Measurements from ENCODE around the gene GRM4.

The GRM4 gene

DNA sequence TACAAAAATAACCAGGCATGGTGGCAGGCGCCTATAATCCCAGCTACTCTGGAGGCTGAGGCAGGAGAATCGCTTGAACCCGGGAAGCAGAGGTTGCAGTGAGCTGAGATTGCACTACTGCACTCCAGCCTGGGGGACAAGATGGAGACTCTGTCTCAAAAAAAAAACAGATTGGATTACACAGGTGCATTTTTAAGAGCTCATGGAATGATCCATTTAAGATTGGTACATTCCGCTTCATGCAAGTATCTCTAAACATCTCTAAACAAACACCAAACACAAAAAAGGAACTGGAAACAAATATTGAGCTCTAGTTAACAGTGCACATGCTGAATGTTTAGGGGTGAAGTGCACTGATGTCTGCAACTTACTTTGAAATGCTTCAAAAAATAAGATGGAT is 154.3 kb downstream of the GRM4 start:
- DNase-seq, result no peak

DNA sequence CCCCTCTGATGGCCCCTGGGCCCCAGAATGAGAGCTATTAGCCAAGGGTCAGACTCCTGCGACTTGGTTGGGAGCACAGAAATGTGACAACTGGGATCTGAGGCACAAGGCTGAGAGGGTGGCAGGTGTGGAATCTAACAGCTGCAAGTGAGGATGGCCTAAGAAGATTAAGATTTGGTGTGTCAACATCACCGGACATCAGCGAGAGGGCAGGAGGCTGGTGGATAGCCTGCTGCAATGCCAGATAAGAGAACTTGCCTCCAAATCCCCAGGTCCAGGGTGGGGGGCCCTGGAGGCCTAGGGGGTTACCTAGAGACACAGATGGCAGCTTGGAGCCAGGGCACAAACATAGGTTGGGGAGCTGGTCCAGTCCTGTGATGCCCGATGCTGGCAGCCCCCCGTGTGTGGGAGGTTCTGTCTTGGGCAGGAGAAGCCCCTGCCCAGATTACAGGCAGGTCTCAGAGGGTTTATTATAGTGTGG is 155.8 kb downstream of the GRM4 start:
- peak; percentile 43 for DNase-seq

DNA sequence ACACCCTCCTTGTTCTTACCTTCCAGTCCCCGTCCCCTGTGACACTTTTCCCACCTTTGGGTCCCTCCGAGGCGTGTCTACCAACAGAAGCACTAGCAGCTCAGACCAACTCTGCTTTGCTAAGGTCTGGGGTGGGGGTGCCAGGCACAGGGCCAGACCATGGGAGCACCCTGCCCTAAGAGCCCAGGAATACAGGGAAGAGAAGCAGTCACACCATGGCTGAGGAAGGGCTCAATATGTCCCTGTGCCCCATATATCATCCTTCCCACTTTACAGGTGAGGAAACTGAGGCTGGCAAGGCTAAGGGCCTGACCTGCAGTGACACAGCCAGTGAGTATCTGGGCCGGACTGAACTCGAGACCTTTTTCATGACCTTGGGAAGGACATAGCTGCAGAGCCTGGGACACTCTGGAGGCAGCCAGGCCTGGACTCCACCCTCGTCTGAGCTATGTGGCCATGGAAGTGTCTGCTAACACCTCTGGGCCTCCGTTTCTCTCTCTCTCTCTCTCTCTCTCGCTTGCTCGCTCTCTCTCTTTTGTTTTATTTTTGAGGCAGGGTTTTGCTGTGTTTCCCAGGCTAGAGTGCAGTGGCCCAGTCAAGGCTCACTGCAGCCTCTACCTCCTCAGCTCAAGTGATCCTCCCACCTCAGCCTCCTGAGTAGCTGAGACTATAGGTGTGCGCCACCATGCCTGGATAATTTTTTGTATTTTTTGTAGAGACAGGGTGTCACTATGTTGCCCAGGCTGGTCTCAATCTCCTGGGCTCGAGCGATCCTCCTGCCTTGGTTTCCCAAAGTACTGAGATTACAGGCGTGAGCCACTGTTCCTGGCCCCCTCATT is 156.7 kb downstream of the GRM4 start:
- DNase-seq, result peak; percentile 31

DNA sequence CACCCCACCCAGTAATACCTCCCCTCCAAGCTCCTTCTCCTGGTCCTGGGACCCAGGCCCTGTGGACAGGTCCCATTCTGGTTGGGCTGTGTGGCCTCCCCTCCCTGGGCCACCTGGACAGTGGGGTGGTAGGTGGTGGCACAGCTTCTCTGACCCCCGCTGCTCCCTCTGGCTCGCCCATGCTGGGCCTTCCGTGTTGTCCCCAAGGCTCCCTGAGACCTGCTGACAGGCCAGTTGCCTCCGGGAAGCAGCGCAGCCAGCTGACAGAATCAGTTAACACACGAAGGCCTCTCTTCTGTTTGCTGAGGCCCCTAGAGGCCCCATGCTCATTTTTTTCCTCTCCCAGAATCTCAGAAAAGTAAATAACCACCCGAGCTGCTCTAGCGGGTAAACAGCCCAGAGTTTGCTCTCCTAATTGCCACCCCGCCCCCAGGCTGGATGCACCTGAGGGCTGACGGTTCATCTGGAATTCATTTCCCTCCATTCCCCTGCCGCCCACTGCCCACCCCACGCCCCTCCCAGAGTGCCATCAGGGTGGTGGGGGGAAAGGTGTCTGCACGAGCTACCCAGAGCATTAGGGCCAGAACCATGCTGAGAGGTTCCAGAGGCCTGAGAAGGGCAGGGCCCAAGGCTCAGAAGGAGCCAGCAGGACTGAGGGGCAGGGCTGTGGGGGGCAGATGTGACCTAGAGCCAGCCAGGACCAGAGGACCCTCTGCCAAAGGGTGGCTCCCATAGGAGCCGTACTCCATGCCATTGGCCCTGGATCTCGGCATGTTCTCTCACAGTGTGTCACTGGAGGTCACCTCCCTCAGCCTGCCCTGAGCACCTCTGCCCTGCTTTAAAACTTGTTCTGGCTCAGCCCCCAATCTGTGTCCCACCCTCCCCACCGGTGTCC is 157.5 kb downstream of the GRM4 start:
- DNase-seq, result peak; percentile 56

DNA sequence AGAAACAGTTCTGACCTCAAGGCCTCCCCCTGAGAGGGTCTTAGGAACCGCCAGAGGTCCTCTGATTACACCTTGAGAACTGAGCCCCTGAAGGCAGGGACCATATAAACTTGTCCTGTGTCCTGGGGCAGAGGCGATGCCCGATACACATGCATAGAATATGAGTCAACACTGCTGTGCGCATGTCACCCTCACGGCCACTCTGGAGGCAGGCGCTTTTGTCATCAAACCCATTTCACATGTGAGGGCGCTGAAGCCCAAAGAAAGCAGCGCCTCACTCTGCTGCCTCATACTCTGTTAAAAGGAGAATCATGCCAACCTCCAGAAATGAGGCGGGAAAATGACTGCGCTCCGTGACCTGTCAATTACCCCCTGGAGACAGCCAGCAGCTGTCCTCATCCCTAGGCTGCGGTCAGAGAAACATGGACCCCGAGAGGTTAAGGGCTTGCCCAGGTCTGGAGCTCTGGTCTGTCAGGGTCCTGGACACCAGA is 158.3 kb downstream of the GRM4 start:
- peak; percentile 39 for DNase-seq

DNA sequence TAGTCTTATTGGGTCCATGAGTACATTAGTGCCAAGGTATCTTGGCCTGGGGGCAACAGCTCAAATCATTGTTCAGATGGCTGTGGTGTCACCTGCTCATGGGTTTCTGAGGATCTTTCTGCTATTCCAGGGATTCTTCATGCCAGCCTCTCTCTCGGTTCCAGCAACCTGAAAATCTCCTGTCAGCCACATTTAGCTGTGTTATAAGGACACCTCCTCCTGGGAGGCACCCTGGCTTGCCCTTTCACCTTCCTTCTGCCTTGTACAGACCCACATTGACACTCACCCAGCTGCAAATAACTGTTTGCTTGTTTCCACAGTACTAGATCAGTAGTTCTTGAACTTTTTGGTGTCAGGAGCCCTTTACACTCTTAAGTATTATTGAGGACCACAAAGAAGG is 159.9 kb downstream of the GRM4 start:
- no peak for DNase-seq

DNA sequence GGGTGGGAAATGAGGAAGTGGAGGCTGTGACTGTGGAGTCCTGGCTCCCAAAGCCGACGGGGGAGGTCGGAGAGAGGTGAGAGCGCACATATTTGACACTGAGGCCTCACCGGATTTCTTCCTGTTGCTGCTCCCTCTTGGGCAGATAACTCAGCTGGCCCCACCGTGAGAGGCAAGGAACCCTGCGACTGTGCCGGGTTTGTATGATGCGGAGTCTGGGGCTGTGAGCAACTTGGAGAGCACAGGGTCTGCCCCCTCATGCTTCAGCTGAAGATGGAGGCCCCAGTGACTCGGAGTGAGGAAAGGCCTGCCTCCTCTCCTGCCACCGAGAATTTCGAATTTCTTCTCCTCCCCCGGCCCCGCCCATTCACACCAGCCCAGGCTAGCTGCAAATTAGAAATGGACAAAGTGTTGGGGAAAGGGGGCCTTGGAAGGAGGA is 160.6 kb downstream of the GRM4 start:
- DNase-seq, result no peak

DNA sequence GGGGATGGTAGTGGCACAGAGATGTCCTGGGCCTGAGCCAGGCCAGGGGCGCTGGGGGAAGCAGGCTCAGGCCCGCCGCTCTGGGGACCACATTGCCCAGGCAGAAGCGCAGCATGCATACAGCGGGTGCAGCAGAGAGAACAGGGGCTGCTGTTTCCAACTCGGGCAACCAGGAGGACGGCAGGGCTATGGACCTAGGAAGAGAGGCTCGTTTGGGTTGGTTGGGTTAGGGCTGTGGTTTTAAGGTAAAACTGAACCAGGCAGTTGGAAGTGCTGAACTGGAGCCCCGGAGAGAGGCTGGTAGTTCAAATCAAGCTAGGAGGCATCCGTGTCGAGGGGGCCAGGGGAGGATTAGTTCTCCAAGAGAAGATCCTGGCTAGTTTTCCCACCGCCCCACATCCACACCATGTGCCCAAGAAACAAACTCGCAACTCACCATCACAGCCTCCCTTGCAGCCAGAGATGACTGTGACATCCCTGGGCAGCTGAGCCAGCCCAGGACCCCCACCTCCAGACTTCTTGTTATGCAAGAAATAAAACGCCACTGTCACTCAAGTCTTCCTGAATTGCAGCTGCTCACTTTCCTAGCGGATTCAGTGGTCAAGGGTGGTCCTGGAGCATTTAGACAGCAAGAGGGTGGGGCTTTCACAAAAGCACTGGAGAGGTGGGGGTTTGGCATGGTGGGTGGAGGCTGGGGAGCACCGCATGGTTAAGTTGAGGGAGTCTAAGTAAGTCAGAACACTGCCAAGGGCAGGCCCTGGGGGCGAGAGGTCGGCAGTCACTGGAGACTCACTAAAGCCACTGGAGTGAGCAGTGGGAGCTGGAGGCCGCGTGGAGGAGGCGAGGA is 161.2 kb downstream of the GRM4 start:
- DNase-seq, result peak; percentile 50

DNA sequence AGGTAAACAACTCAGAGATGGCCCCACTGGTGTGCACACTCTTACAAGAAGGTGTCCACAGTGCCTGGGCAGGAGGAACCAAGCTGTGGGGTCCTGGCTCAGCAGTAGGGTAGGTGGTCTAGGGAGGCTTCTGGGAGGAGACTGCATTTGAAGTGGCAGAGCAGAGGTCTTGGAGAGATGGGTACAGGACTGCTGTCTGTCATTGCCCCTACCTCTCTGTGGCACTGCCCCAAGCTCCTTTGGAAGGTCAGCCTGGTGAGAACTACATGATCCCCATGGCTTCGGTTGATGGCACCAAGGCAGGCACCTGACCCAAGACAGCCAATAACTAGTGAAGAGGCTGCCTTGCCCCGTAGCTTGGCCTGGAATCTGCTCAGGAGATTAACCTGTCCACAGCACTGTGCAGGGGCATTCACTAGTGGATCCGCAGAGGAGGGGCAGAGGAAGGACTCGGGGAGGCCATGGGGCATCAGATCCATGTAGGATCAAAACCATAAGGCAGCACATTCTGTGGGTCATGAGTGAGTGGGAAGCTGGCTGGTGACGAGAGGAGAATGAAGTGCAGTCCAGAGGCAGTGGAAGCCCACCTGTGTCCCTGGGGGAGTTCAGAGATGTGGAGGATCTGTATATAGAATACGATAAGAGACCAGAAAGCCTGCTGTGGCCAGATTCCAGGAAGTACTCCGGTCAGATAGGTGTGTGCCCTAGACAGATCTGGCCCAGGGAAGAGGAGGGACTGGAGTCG is 162.0 kb downstream of the GRM4 start:
- DNase-seq, result peak; percentile 54

DNA sequence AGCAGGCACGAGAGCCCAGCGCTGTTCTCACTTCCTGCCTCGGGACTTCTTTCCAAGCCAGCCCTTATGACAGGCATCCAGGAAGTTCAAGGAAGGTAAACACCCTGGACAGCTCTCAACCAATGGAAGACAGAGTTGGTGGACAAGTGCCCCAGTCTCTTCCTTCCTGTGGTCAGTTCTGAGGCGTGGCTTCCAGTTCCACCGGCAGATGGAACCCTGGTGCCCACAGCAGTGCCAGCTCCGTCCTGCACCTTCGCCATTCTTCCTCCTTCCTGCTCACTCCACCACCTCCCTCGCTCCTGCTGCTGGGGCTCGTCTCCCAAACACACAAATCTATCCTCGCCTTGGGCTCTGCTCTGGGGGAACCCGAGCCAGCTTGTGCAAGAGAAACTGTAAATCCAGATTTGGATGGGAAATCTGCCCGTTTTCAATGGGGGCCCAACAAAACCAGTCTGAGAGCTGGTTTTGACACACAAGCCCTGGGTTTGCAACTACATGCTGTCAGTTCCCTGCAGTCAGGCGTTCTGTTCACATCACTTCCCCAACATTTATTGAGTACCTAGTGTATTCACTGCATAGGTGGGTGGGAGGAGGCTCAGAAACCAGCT is 162.7 kb downstream of the GRM4 start:
- DNase-seq, result peak; percentile 49

DNA sequence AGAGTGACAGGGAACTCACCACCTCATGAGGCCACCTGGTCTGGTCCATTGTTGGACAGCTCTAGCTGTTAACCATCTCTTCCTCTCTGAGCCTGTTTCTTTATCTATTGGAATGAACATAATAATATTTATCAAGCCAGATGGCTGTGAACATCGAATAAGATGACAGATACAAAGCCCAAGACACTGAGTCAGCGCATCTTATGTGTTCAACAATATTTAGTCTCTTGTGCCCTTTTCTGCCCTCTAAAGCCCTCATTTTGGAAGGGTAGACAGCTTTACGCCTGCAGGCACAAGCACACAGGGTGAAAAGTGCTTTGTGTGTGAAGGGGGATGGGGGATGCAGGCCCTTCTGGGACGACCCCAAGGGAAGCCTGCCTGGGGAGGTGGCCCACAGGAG is 164.0 kb downstream of the GRM4 start:
- DNase-seq, result no peak

DNA sequence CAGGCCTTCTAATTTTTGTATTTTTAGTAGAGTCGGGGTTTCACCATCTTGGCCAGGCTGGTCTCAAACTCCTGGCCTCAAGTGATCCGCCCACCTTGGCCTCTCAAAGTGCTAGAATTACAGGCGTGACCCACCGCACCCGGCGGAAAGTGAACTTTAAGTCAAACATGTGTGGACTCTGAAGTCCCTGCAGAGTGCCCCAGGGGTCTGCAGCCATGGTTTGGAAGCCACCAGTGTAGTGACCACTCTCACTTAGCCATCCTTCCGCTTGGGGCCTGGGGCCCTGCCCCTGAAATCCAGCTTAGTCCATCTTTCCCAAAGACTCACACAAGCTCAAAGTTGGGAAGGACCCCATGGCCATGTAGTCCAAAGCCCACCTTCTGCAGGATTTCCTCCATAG is 164.5 kb downstream of the GRM4 start:
- DNase-seq, result peak; percentile 55

DNA sequence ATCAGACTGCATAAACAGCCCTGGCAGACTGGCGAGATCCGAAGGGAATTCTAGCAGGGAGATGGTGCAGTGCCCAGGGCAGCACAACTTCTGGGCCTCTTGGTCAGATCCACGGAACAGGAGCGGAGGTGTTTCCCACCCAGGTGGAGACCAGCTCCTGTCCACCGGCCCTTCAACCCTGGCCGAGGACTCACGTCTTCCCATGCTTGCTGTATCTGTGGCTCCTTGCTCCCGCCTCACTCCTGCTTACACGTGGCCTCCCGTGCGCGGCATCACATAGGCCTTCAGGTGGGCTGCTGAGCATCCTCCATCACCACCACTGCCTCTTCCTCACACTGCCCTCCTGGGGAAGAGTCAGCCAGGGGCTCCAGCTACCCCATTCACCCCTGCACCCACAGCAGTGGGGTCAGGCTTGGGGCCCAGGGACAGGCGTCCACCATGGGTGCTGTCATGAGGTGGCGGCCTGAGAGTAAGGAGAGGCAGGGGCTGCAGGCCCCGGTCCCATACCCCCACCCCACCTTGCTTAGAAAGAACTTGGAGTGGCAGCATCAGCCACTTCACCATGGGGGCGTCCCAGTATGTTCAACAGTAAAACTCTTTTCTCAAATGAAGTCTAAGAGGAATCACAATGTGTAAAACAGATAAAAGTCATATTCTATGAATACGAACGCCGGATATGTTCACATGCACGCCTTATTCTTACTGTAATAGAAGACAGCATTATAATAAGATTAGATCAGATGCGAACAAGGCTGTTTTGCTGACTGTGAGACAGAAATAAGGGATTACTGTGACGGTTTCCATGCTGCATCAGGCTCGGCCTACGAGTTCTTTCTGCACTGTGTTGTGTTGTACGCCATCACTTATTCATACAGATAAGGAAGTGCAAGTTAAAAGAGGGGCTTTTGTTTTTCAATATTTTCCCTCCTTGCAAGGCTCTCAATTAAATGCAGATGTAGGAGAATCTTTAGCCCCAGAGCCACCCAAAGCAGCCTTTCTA is 165.4 kb downstream of the GRM4 start:
- DNase-seq, result peak; percentile 53

DNA sequence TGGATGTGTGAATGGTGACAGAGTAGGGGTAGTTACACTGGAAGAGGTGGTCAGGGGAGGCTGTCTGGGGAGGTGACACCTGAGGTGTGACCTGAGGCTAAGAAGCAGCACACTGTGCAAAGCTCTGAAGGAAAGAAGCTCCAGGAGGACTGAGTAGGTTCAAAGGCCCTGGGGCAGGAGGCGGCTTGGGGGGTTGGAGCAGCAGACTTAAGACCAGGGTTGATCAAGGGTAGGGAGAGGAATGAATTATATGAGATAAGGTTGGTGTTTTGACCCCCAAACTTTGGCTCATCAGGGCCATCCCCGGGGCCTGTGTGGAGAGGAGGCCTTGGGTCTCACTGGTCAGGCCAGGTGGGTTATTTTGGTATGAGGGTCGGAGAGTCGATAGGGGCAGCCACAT is 166.1 kb downstream of the GRM4 start:
- no peak for DNase-seq

DNA sequence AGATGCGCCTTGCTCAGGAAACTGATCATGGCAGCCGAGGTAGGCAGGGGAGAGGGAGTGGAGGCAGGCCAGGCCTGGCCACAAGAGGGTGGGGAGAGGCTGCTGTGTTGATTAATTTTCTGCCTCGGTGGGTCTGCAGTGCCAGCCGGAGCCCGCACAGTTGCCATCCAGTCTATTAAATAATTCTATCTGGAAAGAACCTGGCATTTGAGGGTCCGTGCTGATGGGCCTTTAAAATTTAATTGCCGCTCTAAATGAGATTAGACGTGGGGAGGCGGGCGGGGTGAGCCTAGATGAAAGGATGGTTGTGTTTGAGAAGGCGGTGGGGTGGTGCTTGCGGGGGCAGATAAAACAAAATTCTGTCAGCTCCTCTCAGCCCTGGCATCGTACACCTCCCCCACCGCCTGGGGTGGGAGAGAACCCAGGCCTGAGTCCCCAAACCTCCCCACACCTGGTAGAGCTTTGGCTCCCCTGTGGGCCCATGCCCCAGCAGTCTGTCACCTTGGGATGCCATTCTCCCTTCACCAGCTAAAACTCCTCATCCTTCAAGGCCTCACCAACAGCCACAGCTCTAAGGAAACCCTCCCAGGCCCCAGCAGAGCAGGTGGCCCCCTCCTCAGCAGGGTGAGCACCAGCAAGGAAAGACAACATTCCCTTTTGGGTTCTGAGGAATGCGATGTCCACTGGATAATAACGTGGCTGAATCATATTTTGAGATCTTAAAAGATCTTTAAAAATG is 167.3 kb downstream of the GRM4 start:
- peak; percentile 39 for DNase-seq

DNA sequence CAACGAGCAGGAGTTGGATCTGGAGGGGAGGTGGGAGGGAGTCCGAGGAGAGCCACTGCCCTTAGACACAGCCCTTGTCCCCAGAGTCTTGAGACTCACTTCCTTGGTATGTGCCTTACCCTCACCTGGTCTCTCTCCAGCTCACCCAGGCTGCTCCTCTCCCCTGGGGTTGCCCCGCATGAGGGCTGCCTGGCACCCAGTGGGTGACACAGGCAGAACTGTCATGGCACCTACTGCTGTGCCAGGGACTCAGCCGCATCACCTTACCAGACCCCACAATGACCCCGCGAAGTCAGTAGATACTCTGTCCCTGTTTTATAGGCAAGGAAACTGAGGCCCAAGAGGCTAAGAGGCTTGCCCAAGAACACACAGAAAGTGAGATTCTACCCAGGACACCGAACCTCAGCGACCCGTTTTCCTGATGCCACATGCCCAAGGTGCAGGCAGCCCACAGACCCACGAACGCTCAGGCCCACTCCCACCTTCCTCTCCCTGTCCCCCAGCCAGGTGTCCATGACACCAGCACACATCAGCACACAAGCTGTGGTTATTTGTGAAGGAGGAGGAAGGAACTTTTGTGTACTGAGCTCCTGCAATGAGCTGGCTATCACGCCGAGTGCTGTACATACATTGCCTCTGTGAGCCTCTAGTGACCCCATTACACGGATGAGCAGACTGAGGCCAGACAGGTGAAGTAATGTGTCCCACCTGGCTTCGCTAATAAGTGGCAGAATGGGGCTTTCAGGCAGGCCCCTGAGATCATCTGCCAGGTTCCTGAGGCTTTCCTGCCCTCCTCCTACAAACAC is 168.1 kb downstream of the GRM4 start:
- peak; percentile 54 for DNase-seq

DNA sequence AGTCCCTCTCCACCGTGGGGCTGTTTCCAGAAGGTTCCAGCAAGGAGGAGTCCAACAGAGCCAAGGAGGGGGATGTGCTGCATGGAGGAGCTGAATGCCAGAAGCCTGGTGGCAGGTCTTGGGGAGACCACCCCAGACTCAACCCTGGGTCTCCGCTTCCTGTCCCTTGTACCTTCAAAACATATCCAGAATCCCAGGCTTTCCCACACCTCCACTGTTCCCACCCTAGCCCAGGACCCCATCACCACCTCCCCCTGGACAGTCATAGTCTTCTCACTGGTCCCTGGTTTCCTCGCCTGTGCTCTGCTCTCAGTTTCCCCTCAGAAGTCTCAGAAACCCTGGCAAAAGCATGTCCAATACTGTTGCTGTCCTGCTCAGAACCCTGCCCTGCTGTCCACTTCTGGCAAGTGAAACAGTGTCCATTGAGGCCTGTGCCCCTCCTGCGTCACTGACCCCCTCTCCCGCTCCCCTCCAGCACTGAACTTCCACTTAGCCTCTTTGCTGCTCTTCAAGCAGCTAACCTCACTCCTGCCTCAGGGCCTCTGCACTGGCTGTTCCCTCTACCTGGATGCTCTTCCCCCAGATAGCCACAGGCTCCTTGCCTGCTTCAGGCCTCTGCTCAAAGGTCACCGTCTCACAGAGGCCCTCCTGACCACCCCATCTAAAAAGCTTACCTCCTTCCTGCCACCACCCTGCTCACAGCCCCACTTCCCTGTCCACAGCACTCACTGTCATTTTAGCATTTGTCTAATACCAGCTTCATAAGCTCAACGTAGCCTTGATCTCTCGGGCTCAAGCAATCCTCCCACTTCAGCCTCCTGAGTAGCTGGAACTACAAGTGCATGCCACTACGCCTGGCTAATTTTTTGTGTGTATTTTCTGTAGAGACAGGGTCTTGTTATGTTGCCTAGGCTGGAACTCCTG is 169.2 kb downstream of the GRM4 start:
- peak; percentile 33 for DNase-seq
